CD14-positive monocyte (primary cell): ENCODE results near the gene SH3RF1. TPM values are rescaled to one million over a fixed set of nuclear protein-coding genes. Genes with fewer than 3 reads are reported as not detected.
"Not testable (repeated sequence)": the region's sequence is repeated elsewhere in the genome, so short reads cannot be mapped to it uniquely, and the experiment has no call there.

ENCODE experiments used
- DNase-seq, 3 donors: peaks; one replicate each; pipeline ENCODE4 v3.0.0-alpha.2; 2011 to 2022
- H2AFZ ChIP-seq: 2 replicates; pipeline ENCODE4 v1.6.0; 2012; ENCODE audit warnings: mild to moderate bottlenecking, low read depth, low read length, inconsistent platforms; ENCODE audit not compliant: insufficient read depth, poor library complexity, severe bottlenecking
- H3K27ac ChIP-seq, 2 donors: 1 replicate in 1 of 2; 2 replicates in 1 of 2; pipeline ENCODE4 v1.5.1; 2012 to 2013; ENCODE audit warnings: low read length in 2 of 2, control low read depth in 1 of 2, inconsistent platforms in 1 of 2, low read depth in 1 of 2, mild to moderate bottlenecking in 1 of 2
- H3K27me3 ChIP-seq, 2 donors: one replicate each; pipeline versions ENCODE4 v1.6.0 to v1.6.1; 2011 to 2013; ENCODE audit warnings: low read length in 2 of 2; ENCODE audit not compliant: control insufficient read depth in 2 of 2, insufficient read depth in 2 of 2
- H3K36me3 ChIP-seq, 2 donors: replicated peaks in 1 of 2; 1 replicate in 1 of 2; 2 replicates in 1 of 2; pipeline versions ENCODE4 v1.5.1 to v1.6.1; 2012 to 2013; ENCODE audit warnings: low read length in 2 of 2, control low read depth in 1 of 2, inconsistent platforms in 1 of 2, mild to moderate bottlenecking in 1 of 2; ENCODE audit not compliant: insufficient read depth in 2 of 2, control insufficient read depth in 1 of 2
- H3K4me1 ChIP-seq, 2 donors: 1 replicate in 1 of 2; 2 replicates in 1 of 2; pipeline versions ENCODE4 v1.5.1 to v1.6.1; 2012 to 2013; ENCODE audit warnings: low read length in 2 of 2, control low read depth in 1 of 2, inconsistent platforms in 1 of 2, mild to moderate bottlenecking in 1 of 2, moderate library complexity in 1 of 2; ENCODE audit not compliant: insufficient read depth in 2 of 2, control insufficient read depth in 1 of 2
- H3K4me2 ChIP-seq: replicated peaks from 2 replicates; pipeline ENCODE3; 2012; ENCODE audit warnings: low read length, moderate library complexity, mild to moderate bottlenecking; ENCODE audit not compliant: poor library complexity, severe bottlenecking; ENCODE audit errors: extremely low read depth
- H3K4me3 ChIP-seq, 3 experiments: fragments of 200-600 bp in 1 of 3; sonication (generic) in 1 of 3; replicated peaks in 1 of 3; 1 replicate in 2 of 3; 2 replicates in 1 of 3; pipeline ENCODE4 v1.5.1; 2011 to 2013; ENCODE audit warnings: low read length in 3 of 3, mild to moderate bottlenecking in 3 of 3, control low read depth in 2 of 3, low read depth in 2 of 3, inconsistent platforms in 1 of 3, moderate library complexity in 1 of 3
- H3K79me2 ChIP-seq: 2 replicates; pipeline ENCODE4 v1.6.0; 2012; ENCODE audit warnings: mild to moderate bottlenecking, control low read depth, inconsistent platforms, low read length, moderate library complexity; ENCODE audit not compliant: insufficient read depth
- H3K9ac ChIP-seq: 2 replicates; pipeline ENCODE4 v1.6.0; 2017; ENCODE audit warnings: low read length, mild to moderate bottlenecking; ENCODE audit not compliant: insufficient read depth, poor library complexity, severe bottlenecking
- H3K9me3 ChIP-seq, 2 donors: replicated peaks in 1 of 2; 1 replicate in 1 of 2; 2 replicates in 1 of 2; pipeline versions ENCODE4 v1.5.1 to v1.6.1; 2012 to 2013; ENCODE audit warnings: low read length in 2 of 2, control low read depth in 1 of 2; ENCODE audit not compliant: control insufficient read depth in 1 of 2, insufficient read depth in 1 of 2
- H4K20me1 ChIP-seq: 2 replicates; pipeline ENCODE4 v1.6.0; 2012; ENCODE audit warnings: mild to moderate bottlenecking, low read length, control low read depth, moderate library complexity; ENCODE audit not compliant: insufficient read depth
- H3K27ac Mint-ChIP-seq, 7 donors: one replicate each; pipeline ENCODE4 v1.8.0; 2020; ENCODE audit warnings: mild to moderate bottlenecking in 7 of 7, mixed read lengths in 7 of 7, moderate library complexity in 6 of 7, inconsistent platforms in 2 of 7
- H3K27me3 Mint-ChIP-seq, 3 donors: one replicate each; pipeline ENCODE4 v1.8.0; 2021 to 2022; ENCODE audit warnings: low read depth in 3 of 3, mild to moderate bottlenecking in 3 of 3, mixed read lengths in 3 of 3, moderate library complexity in 3 of 3, inconsistent platforms in 1 of 3
- H3K36me3 Mint-ChIP-seq, 2 donors: one replicate each; pipeline ENCODE4 v1.8.0; 2020; ENCODE audit warnings: mixed read lengths in 2 of 2, inconsistent platforms in 1 of 2, mild to moderate bottlenecking in 1 of 2
- H3K4me1 Mint-ChIP-seq: one replicate; pipeline ENCODE4 v1.8.0; 2020; ENCODE audit warnings: mild to moderate bottlenecking, mixed read lengths
- H3K4me3 Mint-ChIP-seq, 2 donors: one replicate each; pipeline ENCODE4 v1.8.0; 2020; ENCODE audit warnings: mild to moderate bottlenecking in 2 of 2, mixed read lengths in 2 of 2, moderate library complexity in 1 of 2
- H3K9me3 Mint-ChIP-seq, 7 donors: one replicate each; pipeline ENCODE4 v1.8.0; 2020 to 2022; ENCODE audit warnings: mixed read lengths in 7 of 7, mild to moderate bottlenecking in 6 of 7, moderate library complexity in 6 of 7, inconsistent platforms in 2 of 7
- CTCF ChIP-seq: fragments of 200-600 bp; IDR thresholded peaks from one replicate; pipeline ENCODE4 v1.8.0; 2022; ENCODE audit warnings: antibody characterized with exemption, mild to moderate bottlenecking
- WGBS: methylation state at CpG from one replicate; pipeline ENCODE4 v1.1.5; 2013; ENCODE audit warnings: missing lambda C conversion rate; ENCODE audit not compliant: insufficient coverage; 5-methylcytosine and 5-hydroxymethylcytosine counted together
- intact Hi-C, 2 donors: fragments of 100-400 bp; cut with micrococcal nuclease; formaldehyde crosslinking; loops; one replicate each; pipeline versions ENCODE4 v1.15.0 to v1.15.1; 2023
- polyA plus RNA-seq, 3 donors: library from polyadenylated mRNA; depleted of rRNA in 1 of 3; unstranded in 2 of 3; stranded (reverse) in 1 of 3; fragments of 300-500 nt in 2 of 3; fragments of >200 nt in 1 of 3; fragmentation: Illumina TruSeq in 2 of 3; gene quantifications; 1 replicate in 2 of 3; 2 replicates in 1 of 3; pipeline ENCODE4 v1.2.3, GENCODE V29; 2012 to 2021

SH3RF1 gene
- polyA plus RNA-seq, 3 donors = 3.1 to 4.7 (median 4.4) TPM

- Histone ChIP-seq H2AFZ (no peak overlapping the region), H3K4me3 (no peak overlapping the region), H3K27me3 (no peaks in the 10 kb centered on the region), H3K36me3 (no peaks in the 10 kb centered on the region), H3K9ac (no peak overlapping the region), H3K4me2 (no peak overlapping the region), H3K4me1 (peaks cover 14 to 15% of the 10 kb centered on the region in 2 donors), H3K27ac (no peak overlapping the region), H3K79me2 (no peaks in the 10 kb centered on the region), H3K9me3 (no peaks in the 10 kb centered on the region), H4K20me1 (no peaks in the 10 kb centered on the region)
- no peak for DNase-seq
- Mint-ChIP-seq H3K4me1 (peaks cover 13% of the 10 kb centered on the region), H3K27ac (no peak overlapping the region), H3K27me3 (peaks cover 0 to 1% (median 0%) of the 10 kb centered on the region in 3 donors), H3K9me3 (peaks cover 0 to 2% (median 0%) of the 10 kb centered on the region in 7 donors), H3K36me3 (no peaks in the 10 kb centered on the region), H3K4me3 (no peak overlapping the region)
- intact Hi-C loops = no loop called here
- WGBS = 88% methylated on average over 4 of the region's 13 CpGs
- no peak for TF ChIP-seq CTCF
These were observed 90.9 kb downstream of the SH3RF1 start for GRCh38 chr4:169179609-169180521.

GRCh38 chr4:169178092-169178491, 92.7 kb downstream of the SH3RF1 start:
- H3K9me3 Mint-ChIP-seq, H3K36me3 ChIP-seq, H4K20me1 ChIP-seq, H3K79me2 ChIP-seq, H3K9me3 ChIP-seq, H3K4me2 ChIP-seq, H3K4me3 Mint-ChIP-seq, H3K27ac ChIP-seq, H3K9ac ChIP-seq, H3K27me3 ChIP-seq, intact Hi-C loops, H3K36me3 Mint-ChIP-seq, H2AFZ ChIP-seq, H3K27me3 Mint-ChIP-seq, DNase-seq, H3K4me3 ChIP-seq: not testable (repeated sequence)
- Mint-ChIP-seq H3K27ac (peak overlapping the region in 1 of 7 donors; percentile 13), H3K4me1 (peaks cover 19% of the 10 kb centered on the region)
- peaks cover 14 to 17% of the 10 kb centered on the region in 2 donors for H3K4me1 ChIP-seq
- WGBS = no CpG with 5 or more reads among the region's 4 CpGs
